ENCODE data around the gene LDLRAD3.

The LDLRAD3 gene

DNA sequence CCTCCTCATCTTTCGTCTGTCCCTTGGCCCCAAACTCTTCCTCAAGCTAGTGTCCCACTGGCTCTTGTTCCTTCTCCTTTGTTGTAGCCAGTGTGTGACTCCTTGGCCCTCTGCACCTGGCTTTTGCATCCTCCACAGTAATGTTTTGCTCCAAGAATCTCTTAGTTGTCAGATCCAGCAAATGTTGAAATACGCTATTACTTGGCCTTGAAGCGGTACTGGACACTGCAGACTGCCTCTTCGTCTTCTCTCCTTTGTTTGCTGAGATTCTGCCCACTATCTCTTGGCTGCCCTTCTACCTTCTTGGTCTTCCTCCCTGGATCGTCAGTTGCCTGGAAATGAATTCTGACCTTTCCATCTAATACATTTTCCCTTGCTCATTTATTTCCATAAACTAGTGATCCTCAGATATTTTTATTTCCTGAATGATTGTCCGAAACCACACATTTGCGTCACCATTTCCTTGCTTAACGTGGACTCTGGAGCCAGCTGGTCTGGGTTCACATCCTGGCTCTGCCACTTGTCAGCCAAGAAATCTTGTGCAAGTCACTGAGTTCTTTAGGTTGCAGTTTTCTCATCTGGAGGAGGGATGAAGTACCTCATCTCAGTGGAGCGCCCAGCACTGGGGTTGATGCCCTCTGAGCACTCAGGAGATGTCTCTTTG, 113.6 kb downstream of the LDLRAD3 start:
- H3K27ac ChIP-seq (ENCODE audit: insufficient read depth in 1 of 2, low read depth in 1 of 2, low read length in 2 of 2, poor library complexity in 1 of 2, severe bottlenecking in 2 of 2): no peak overlapping the region

DNA sequence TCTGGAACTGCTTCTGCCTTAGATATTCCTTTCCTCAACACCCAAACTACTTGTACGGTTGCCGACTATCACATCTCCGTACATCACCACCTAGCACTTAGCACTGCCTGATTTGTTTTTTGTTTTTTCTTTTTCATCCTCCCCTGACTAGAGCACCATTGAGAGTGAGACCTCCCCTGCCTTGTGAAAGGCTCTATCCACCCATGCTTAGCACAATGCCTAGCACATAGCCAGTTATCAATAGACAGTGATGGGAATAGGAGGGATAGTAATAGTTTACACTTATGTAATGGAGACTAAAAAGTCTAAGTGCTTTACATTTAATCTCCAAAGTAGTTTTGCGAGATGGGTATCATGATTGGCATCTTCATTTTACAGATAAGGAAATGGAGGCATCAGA, 115.8 kb downstream of the LDLRAD3 start:
- H3K36me3 ChIP-seq (ENCODE audit: control insufficient read depth in 4 of 4, insufficient read depth in 4 of 4, low read length in 3 of 4): no peaks in the 10 kb centered on the region
- CTCF ChIA-PET: interaction anchor here (1.0 kb wide), 2 partner anchors 13 to 72 kb away, joined by 3 to 4 read pairs; no protein-coding TSS in a partner anchor
- POLR2A ChIA-PET: no interaction called here
- H3K9me3 ChIP-seq (ENCODE audit: control extremely low read depth in 1 of 5, control insufficient read depth in 4 of 5, insufficient read depth in 2 of 5, low read depth in 1 of 5, low read length in 4 of 5): peaks cover 0 to 8% (median 1%) of the 10 kb centered on the region in 5 experiments
- no peak overlapping the region for H3K27ac ChIP-seq (ENCODE audit: insufficient read depth in 1 of 2, low read depth in 1 of 2, low read length in 2 of 2, poor library complexity in 1 of 2, severe bottlenecking in 2 of 2)
- H3K4me1 ChIP-seq (ENCODE audit: control extremely low read depth in 1 of 4, control insufficient read depth in 4 of 4, insufficient read depth in 4 of 4, low read length in 3 of 4): no peaks in the 10 kb centered on the region
- WGBS (ENCODE audit: insufficient coverage): 82% methylated on average over 4 of the region's 4 CpGs
- no peak overlapping the region for H3K4me3 ChIP-seq (ENCODE audit: control insufficient read depth in 1 of 7, extremely low read depth in 1 of 7, insufficient read depth in 4 of 7, low read depth in 2 of 7, low read length in 6 of 7)
- H3K27me3 ChIP-seq (replicated peaks in 2 of 5; ENCODE audit: control insufficient read depth in 4 of 5, insufficient read depth in 5 of 5, low read length in 4 of 5): peaks cover 0 to 4% (median 0%) of the 10 kb centered on the region in 5 experiments
- DNase-seq: no peak

More for the DNA sequence above, 113.6 kb downstream of the LDLRAD3 start:
- H3K27me3 ChIP-seq (replicated peaks in 2 of 5; ENCODE audit: control insufficient read depth in 4 of 5, insufficient read depth in 5 of 5, low read length in 4 of 5): peaks cover 0 to 4% (median 0%) of the 10 kb centered on the region in 5 experiments
- no peaks in the 10 kb centered on the region for H3K36me3 ChIP-seq (ENCODE audit: control insufficient read depth in 4 of 4, insufficient read depth in 4 of 4, low read length in 3 of 4)
- DNase-seq: no peak
- 85% methylated on average over 7 of the region's 9 CpGs for WGBS (ENCODE audit: insufficient coverage)
- H3K4me3 ChIP-seq (ENCODE audit: control insufficient read depth in 1 of 7, extremely low read depth in 1 of 7, insufficient read depth in 4 of 7, low read depth in 2 of 7, low read length in 6 of 7): no peak overlapping the region
- ChIA-PET CTCF (interaction anchor here (1.3 to 1.5 kb wide), 3 partner anchors 9 to 15 kb away, joined by 3 to 8 read pairs (median 4); no protein-coding TSS in a partner anchor), POLR2A (no interaction called here)
- H3K9me3 ChIP-seq (ENCODE audit: control extremely low read depth in 1 of 5, control insufficient read depth in 4 of 5, insufficient read depth in 2 of 5, low read depth in 1 of 5, low read length in 4 of 5): peaks cover 0 to 8% (median 0%) of the 10 kb centered on the region in 5 experiments
- no peaks in the 10 kb centered on the region for H3K4me1 ChIP-seq (ENCODE audit: control extremely low read depth in 1 of 4, control insufficient read depth in 4 of 4, insufficient read depth in 4 of 4, low read length in 3 of 4)

GRCh38 chr11:36060926-36061325, 117.1 kb downstream of the LDLRAD3 start:
- Histone ChIP-seq H3K27ac (ENCODE audit: insufficient read depth in 1 of 2, low read depth in 1 of 2, low read length in 2 of 2, poor library complexity in 1 of 2, severe bottlenecking in 2 of 2) (no peak overlapping the region), H3K4me3 (ENCODE audit: control insufficient read depth in 1 of 7, extremely low read depth in 1 of 7, insufficient read depth in 4 of 7, low read depth in 2 of 7, low read length in 6 of 7) (no peak overlapping the region), H3K36me3 (ENCODE audit: control insufficient read depth in 4 of 4, insufficient read depth in 4 of 4, low read length in 3 of 4) (no peaks in the 10 kb centered on the region), H3K4me1 (ENCODE audit: control extremely low read depth in 1 of 4, control insufficient read depth in 4 of 4, insufficient read depth in 4 of 4, low read length in 3 of 4) (no peaks in the 10 kb centered on the region), H3K27me3 (replicated peaks in 2 of 5; ENCODE audit: control insufficient read depth in 4 of 5, insufficient read depth in 5 of 5, low read length in 4 of 5) (peaks cover 0 to 3% (median 0%) of the 10 kb centered on the region in 5 experiments), H3K9me3 (ENCODE audit: control extremely low read depth in 1 of 5, control insufficient read depth in 4 of 5, insufficient read depth in 2 of 5, low read depth in 1 of 5, low read length in 4 of 5) (peaks cover 0 to 8% (median 4%) of the 10 kb centered on the region in 5 experiments)
- WGBS (ENCODE audit: insufficient coverage): 63% methylated on average over 5 of the region's 7 CpGs
- ChIA-PET POLR2A (no interaction called here), CTCF (interaction anchor here (1.0 to 1.2 kb wide), 3 partner anchors 12 to 71 kb away, joined by 3 to 5 read pairs (median 3); no protein-coding TSS in a partner anchor)
- DNase-seq: no peak

GRCh38 chr11:36061471-36061870, 117.6 kb downstream of the LDLRAD3 start:
- Histone ChIP-seq H3K4me1 (ENCODE audit: control extremely low read depth in 1 of 4, control insufficient read depth in 4 of 4, insufficient read depth in 4 of 4, low read length in 3 of 4) (no peaks in the 10 kb centered on the region), H3K27me3 (replicated peaks in 2 of 5; ENCODE audit: control insufficient read depth in 4 of 5, insufficient read depth in 5 of 5, low read length in 4 of 5) (peaks cover 0 to 3% (median 0%) of the 10 kb centered on the region in 5 experiments), H3K27ac (ENCODE audit: insufficient read depth in 1 of 2, low read depth in 1 of 2, low read length in 2 of 2, poor library complexity in 1 of 2, severe bottlenecking in 2 of 2) (no peak overlapping the region), H3K9me3 (ENCODE audit: control extremely low read depth in 1 of 5, control insufficient read depth in 4 of 5, insufficient read depth in 2 of 5, low read depth in 1 of 5, low read length in 4 of 5) (peaks cover under 1 to 8% (median 4%) of the 10 kb centered on the region in 5 experiments), H3K4me3 (ENCODE audit: control insufficient read depth in 1 of 7, extremely low read depth in 1 of 7, insufficient read depth in 4 of 7, low read depth in 2 of 7, low read length in 6 of 7) (no peak overlapping the region), H3K36me3 (ENCODE audit: control insufficient read depth in 4 of 4, insufficient read depth in 4 of 4, low read length in 3 of 4) (no peaks in the 10 kb centered on the region)
- WGBS (ENCODE audit: insufficient coverage): no CpG with 5 or more reads among the region's 2 CpGs
- ChIA-PET POLR2A (interaction anchor here (0.6 kb wide), 1 partner anchor 79 kb away, joined by 3 read pairs; no protein-coding TSS in a partner anchor), CTCF (interaction anchor here (1.2 kb wide), 2 partner anchors 11 to 19 kb away, joined by 3 to 5 read pairs; no protein-coding TSS in a partner anchor)
- no peak for DNase-seq

DNA sequence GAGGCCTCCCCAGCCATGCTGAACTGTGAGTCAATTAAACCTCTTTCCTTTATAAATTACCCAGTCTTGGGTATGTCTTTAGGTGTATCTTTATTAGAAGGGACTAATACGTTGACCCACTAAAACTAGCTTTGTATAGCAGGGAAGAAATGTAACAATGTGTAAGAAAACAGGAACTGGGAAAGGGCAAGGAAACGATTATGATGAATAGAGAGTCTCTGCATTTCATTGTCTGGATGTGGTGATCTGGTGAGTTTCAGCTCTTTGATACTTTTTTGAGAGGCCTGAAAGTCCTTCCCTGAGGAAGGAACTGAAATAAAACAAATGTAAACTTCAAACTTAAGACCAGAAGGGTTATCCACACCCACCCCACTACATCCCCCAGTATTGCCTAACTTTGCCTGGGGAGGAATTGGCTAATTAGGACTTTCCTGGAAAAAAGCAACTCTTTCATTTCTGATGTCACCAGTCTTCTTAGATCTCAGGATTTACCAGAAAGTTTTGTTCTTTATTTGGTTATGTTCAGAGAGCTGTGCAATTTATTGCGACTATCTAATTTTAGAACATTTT, 119.0 kb downstream of the LDLRAD3 start:
- H3K27me3 ChIP-seq (replicated peaks in 2 of 5; ENCODE audit: control insufficient read depth in 4 of 5, insufficient read depth in 5 of 5, low read length in 4 of 5): peaks cover 0 to 3% (median 0%) of the 10 kb centered on the region in 5 experiments
- no peaks in the 10 kb centered on the region for H3K4me1 ChIP-seq (ENCODE audit: control extremely low read depth in 1 of 4, control insufficient read depth in 4 of 4, insufficient read depth in 4 of 4, low read length in 3 of 4)
- ChIA-PET POLR2A (no interaction called here), CTCF (interaction anchor here (0.8 to 1.6 kb wide), 2 partner anchors 21 to 25 kb away, joined by 3 to 4 read pairs; no protein-coding TSS in a partner anchor)
- peaks cover 3 to 15% (median 5%) of the 10 kb centered on the region in 5 experiments for H3K9me3 ChIP-seq (ENCODE audit: control extremely low read depth in 1 of 5, control insufficient read depth in 4 of 5, insufficient read depth in 2 of 5, low read depth in 1 of 5, low read length in 4 of 5)
- no peak overlapping the region for H3K4me3 ChIP-seq (ENCODE audit: control insufficient read depth in 1 of 7, extremely low read depth in 1 of 7, insufficient read depth in 4 of 7, low read depth in 2 of 7, low read length in 6 of 7)
- WGBS (ENCODE audit: insufficient coverage): 70% methylated on average over 2 of the region's 3 CpGs
- H3K27ac ChIP-seq (ENCODE audit: insufficient read depth in 1 of 2, low read depth in 1 of 2, low read length in 2 of 2, poor library complexity in 1 of 2, severe bottlenecking in 2 of 2): no peak overlapping the region
- no peak for DNase-seq
- no peaks in the 10 kb centered on the region for H3K36me3 ChIP-seq (ENCODE audit: control insufficient read depth in 4 of 4, insufficient read depth in 4 of 4, low read length in 3 of 4)

- Histone ChIP-seq H3K27me3 (replicated peaks in 2 of 5; ENCODE audit: control insufficient read depth in 4 of 5, insufficient read depth in 5 of 5, low read length in 4 of 5) (no peaks in the 10 kb centered on the region), H3K4me3 (ENCODE audit: control insufficient read depth in 1 of 7, extremely low read depth in 1 of 7, insufficient read depth in 4 of 7, low read depth in 2 of 7, low read length in 6 of 7) (no peak overlapping the region), H3K9me3 (ENCODE audit: control extremely low read depth in 1 of 5, control insufficient read depth in 4 of 5, insufficient read depth in 2 of 5, low read depth in 1 of 5, low read length in 4 of 5) (peaks cover 3 to 8% (median 5%) of the 10 kb centered on the region in 5 experiments), H3K27ac (ENCODE audit: insufficient read depth in 1 of 2, low read depth in 1 of 2, low read length in 2 of 2, poor library complexity in 1 of 2, severe bottlenecking in 2 of 2) (no peak overlapping the region), H3K36me3 (ENCODE audit: control insufficient read depth in 4 of 4, insufficient read depth in 4 of 4, low read length in 3 of 4) (no peaks in the 10 kb centered on the region), H3K4me1 (ENCODE audit: control extremely low read depth in 1 of 4, control insufficient read depth in 4 of 4, insufficient read depth in 4 of 4, low read length in 3 of 4) (no peaks in the 10 kb centered on the region)
- no peak for DNase-seq
- ChIA-PET CTCF (interaction anchor here (1.4 kb wide), 1 partner anchor 19 kb away, joined by 3 read pairs; no protein-coding TSS in a partner anchor), POLR2A (no interaction called here)
- 100% methylated on average over 2 of the region's 2 CpGs for WGBS (ENCODE audit: insufficient coverage)
Measured at GRCh38 chr11:36065436-36065835, 121.6 kb downstream of the LDLRAD3 start.

GRCh38 chr11:36066891-36067290, 123.0 kb downstream of the LDLRAD3 start:
- POLR2A ChIA-PET: no interaction called here
- CTCF ChIA-PET: interaction anchor here (0.8 kb wide), 1 partner anchor 25 kb away, joined by 3 read pairs; no protein-coding TSS in a partner anchor

More at GRCh38 chr11:36066891-36067290, 123.0 kb downstream of the LDLRAD3 start:
- H3K4me1 ChIP-seq (ENCODE audit: control extremely low read depth in 1 of 4, control insufficient read depth in 4 of 4, insufficient read depth in 4 of 4, low read length in 3 of 4): no peaks in the 10 kb centered on the region
- peaks cover 3 to 8% (median 5%) of the 10 kb centered on the region in 5 experiments for H3K9me3 ChIP-seq (ENCODE audit: control extremely low read depth in 1 of 5, control insufficient read depth in 4 of 5, insufficient read depth in 2 of 5, low read depth in 1 of 5, low read length in 4 of 5)
- 83% methylated on average over 3 of the region's 4 CpGs for WGBS (ENCODE audit: insufficient coverage)
- H3K27me3 ChIP-seq (replicated peaks in 2 of 5; ENCODE audit: control insufficient read depth in 4 of 5, insufficient read depth in 5 of 5, low read length in 4 of 5): no peaks in the 10 kb centered on the region
- DNase-seq: no peak
- H3K27ac ChIP-seq (ENCODE audit: insufficient read depth in 1 of 2, low read depth in 1 of 2, low read length in 2 of 2, poor library complexity in 1 of 2, severe bottlenecking in 2 of 2): no peak overlapping the region
- no peaks in the 10 kb centered on the region for H3K36me3 ChIP-seq (ENCODE audit: control insufficient read depth in 4 of 4, insufficient read depth in 4 of 4, low read length in 3 of 4)
- H3K4me3 ChIP-seq (ENCODE audit: control insufficient read depth in 1 of 7, extremely low read depth in 1 of 7, insufficient read depth in 4 of 7, low read depth in 2 of 7, low read length in 6 of 7): no peak overlapping the region

Data from common myeloid progenitor, CD34-positive (primary cell).